A549 (cell line): ENCODE data around the gene LZTFL1. TPM values are rescaled to one million over a fixed set of nuclear protein-coding genes. Genes with fewer than 3 reads are reported as not detected.

ENCODE experiments used
- ATAC-seq, 2 experiments: fragments of 200-7000 bp in 1 of 2; fragments of >200 bp in 1 of 2; cut with Nextera tagmentation in 1 of 2; cut with Tn5 transposase in 1 of 2; 3 replicates each; pipeline versions ENCODE4 v1.8.0 to v1.9.1; 2018 to 2020; ENCODE audit warnings: mild to moderate bottlenecking in 1 of 2, moderate library complexity in 1 of 2
- CTCF ChIA-PET: fragments of 300-600 bp; sonication (Branson Sonifier 250); formaldehyde crosslinking; extraction: SDS; loops from one replicate; lab custom pipeline; 2021; ENCODE audit warnings: antibody characterized with exemption, inconsistent platforms; lab: Yijun Ruan, JAX
- POLR2A ChIA-PET: fragments of 350-600 bp; formaldehyde crosslinking; extraction: SDS; loops from one replicate; lab custom pipeline; 2021; ENCODE audit warnings: antibody characterized with exemption, inconsistent platforms; lab: Yijun Ruan, JAX
- DNase-seq, 2 experiments: peaks; one replicate each; pipeline versions ENCODE4 v3.0.0 to v3.0.0-alpha.2; 2011 to 2016; ENCODE audit warnings: low read depth in 1 of 2, low spot score in 1 of 2
- FAIRE-seq: peaks from 2 replicates; lab custom pipeline; 2011; peaks lifted over from hg19 to GRCh38; lab: Jason Lieb, UNC
- H3K27ac ChIP-seq, 2 experiments: fragments of >200 bp; sonication (Bioruptor Twin); formaldehyde crosslinking; 3 replicates each; pipeline ENCODE4 v1.5.1; 2016 to 2017
- H3K4me1 ChIP-seq: fragments of >200 bp; sonication (Bioruptor Twin); formaldehyde crosslinking; 3 replicates; pipeline ENCODE4 v1.6.1; 2016
- H3K4me2 ChIP-seq: fragments of >200 bp; sonication (Bioruptor Twin); formaldehyde crosslinking; 3 replicates; pipeline ENCODE4 v1.6.1; 2016
- H3K4me3 ChIP-seq: fragments of >200 bp; sonication (Bioruptor Twin); formaldehyde crosslinking; 3 replicates; pipeline ENCODE4 v1.5.1; 2016
- H3K9me3 ChIP-seq: fragments of >200 bp; sonication (Bioruptor Twin); formaldehyde crosslinking; 3 replicates; pipeline ENCODE4 v1.6.1; 2016
- CHD2 ChIP-seq: fragments of 150-350 bp; IDR thresholded peaks from 2 replicates; pipeline ENCODE4 v1.6.1; 2014; ENCODE audit warnings: low read length; ENCODE audit not compliant: partially characterized antibody
- EHF ChIP-seq: fragments of 250-450 bp; sonication (Bioruptor Pico); IDR thresholded peaks from 2 replicates; pipeline ENCODE4 v1.5.0; 2020; ENCODE audit warnings: mild to moderate bottlenecking
- HDAC2 ChIP-seq: fragments of 200-600 bp; sonication (generic); IDR thresholded peaks from 2 replicates; pipeline ENCODE4 v1.6.1; 2016
- HEYL ChIP-seq: fragments of 250-450 bp; sonication (Bioruptor Pico); IDR thresholded peaks from 2 replicates; pipeline ENCODE4 v1.8.0; 2021; ENCODE audit warnings: mild to moderate bottlenecking, moderate library complexity
- HOXA7 ChIP-seq: fragments of 250-450 bp; sonication (Bioruptor Pico); IDR thresholded peaks from 2 replicates; pipeline ENCODE4 v1.5.0; 2020; ENCODE audit warnings: mild to moderate bottlenecking, moderate library complexity
- KDM5A ChIP-seq: fragments of 200-600 bp; sonication (generic); IDR thresholded peaks from 2 replicates; pipeline ENCODE4 v1.6.1; 2016; ENCODE audit warnings: antibody characterized with exemption, mild to moderate bottlenecking
- MAFK ChIP-seq: fragments of 450-650 bp; IDR thresholded peaks from 2 replicates; pipeline ENCODE4 v1.6.1; 2014; ENCODE audit not compliant: partially characterized antibody
- MYC ChIP-seq: IDR thresholded peaks from 2 replicates; pipeline ENCODE4 v1.6.1; 2012; ENCODE audit warnings: mild to moderate bottlenecking, inconsistent platforms, low read length, improper control_type of control experiment, borderline replicate concordance
- RAD21 ChIP-seq, 2 experiments: fragments of >200 bp in 1 of 2; sonication (Bioruptor Twin) in 1 of 2; formaldehyde crosslinking in 1 of 2; IDR thresholded peaks in 1 of 2; conservative IDR thresholded peaks in 1 of 2; 2 replicates in 1 of 2; 3 replicates in 1 of 2; pipeline ENCODE4 v1.6.1; 2012 to 2018; ENCODE audit warnings: inconsistent platforms in 1 of 2
- ZC3H11A ChIP-seq: fragments of 450-650 bp; IDR thresholded peaks from 2 replicates; pipeline ENCODE4 v1.6.1; 2014; ENCODE audit warnings: antibody characterized with exemption, mild to moderate bottlenecking
- WGBS: methylation state at CpG from one replicate; pipeline ENCODE4 v1.1.6; 2017; ENCODE audit errors: missing lambda C conversion rate; 5-methylcytosine and 5-hydroxymethylcytosine counted together
- polyA plus RNA-seq, 4 experiments: library from polyadenylated mRNA; depleted of rRNA in 3 of 4; stranded (reverse); fragments of >200 nt; fragmentation: RNase III in 1 of 4; extraction: RNeasy Plus Mini Kit Qiagen cat#74134 plus additional on column Dnase treatment in 1 of 4; gene quantifications; 2 replicates in 3 of 4; 3 replicates in 1 of 4; pipeline ENCODE4 v1.2.3, GENCODE V29; 2011 to 2017
- TF ChIP-seq, protein P1 (sequence below): IDR thresholded peaks from 2 replicates; pipeline ENCODE4 v1.6.1; 2012
- TF ChIP-seq, protein P2 (sequence below): fragments of 450-650 bp; IDR thresholded peaks from 2 replicates; pipeline ENCODE4 v1.6.1; 2014; ENCODE audit warnings: antibody characterized with exemption
- TF ChIP-seq, protein P3 (sequence below): fragments of >200 bp; sonication (Bioruptor Twin); formaldehyde crosslinking; IDR thresholded peaks from 3 replicates; pipeline ENCODE4 v1.6.1; 2016

The LZTFL1 gene
- polyA plus RNA-seq, 2 of the 4 experiments (the other 2 are of a cell fraction): 10.8 to 25.0 TPM

DNA sequence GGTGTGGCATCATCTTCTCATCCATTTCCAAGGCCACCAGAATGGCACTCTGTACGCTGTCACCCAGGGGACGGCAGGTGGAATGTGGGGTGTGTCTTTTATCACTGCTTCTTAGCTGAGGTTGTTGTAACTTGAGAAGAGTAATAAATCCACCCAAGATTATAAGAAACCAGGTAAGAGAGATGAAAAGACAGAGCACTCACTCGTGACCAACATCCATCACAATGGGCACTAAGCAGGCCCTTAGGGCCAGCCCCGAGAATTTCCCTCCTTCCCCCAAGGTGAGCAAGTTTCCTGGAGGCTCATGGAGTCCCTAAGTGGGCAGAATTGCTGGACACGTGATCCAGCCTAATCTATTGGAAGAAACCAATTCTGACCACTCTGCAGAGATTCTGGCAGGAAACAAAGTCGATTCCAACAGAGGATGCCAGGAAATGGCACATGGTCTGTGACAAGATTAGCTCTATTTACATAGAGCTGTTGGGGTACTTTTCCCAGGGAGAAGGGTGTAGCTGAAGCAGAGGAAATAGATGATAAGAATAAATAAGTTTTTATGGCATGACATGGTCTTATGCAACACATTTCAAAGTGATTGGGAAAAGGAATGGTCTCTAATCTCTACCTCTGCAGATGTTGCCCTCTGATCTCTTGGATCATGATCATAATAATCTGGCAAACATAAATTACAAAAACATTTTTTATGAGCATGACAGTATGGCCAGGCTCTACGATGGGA, 68.0 kb downstream of the LZTFL1 start:
- DNase-seq: no peak

More for the DNA sequence above, 68.0 kb downstream of the LZTFL1 start:
- TF ChIP-seq EHF (CRISPR knock-in tag) (no peak), ZC3H11A (no peak), MAFK (no peak), HEYL (CRISPR knock-in tag) (no peak), MYC (no peak), KDM5A (no peak), CHD2 (no peak), HOXA7 (no peak), RAD21 (conservative IDR thresholded peaks at IDR 0.05 in 1 of 2, IDR thresholded peaks at IDR 0.05 in 1 of 2) (no peak), HDAC2 (no peak)
- TF ChIP-seq, protein P1, sequence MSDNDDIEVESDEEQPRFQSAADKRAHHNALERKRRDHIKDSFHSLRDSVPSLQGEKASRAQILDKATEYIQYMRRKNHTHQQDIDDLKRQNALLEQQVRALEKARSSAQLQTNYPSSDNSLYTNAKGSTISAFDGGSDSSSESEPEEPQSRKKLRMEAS: no peak
- TF ChIP-seq, protein P2, sequence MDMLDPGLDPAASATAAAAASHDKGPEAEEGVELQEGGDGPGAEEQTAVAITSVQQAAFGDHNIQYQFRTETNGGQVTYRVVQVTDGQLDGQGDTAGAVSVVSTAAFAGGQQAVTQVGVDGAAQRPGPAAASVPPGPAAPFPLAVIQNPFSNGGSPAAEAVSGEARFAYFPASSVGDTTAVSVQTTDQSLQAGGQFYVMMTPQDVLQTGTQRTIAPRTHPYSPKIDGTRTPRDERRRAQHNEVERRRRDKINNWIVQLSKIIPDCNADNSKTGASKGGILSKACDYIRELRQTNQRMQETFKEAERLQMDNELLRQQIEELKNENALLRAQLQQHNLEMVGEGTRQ: no peak
- TF ChIP-seq, protein P3, sequence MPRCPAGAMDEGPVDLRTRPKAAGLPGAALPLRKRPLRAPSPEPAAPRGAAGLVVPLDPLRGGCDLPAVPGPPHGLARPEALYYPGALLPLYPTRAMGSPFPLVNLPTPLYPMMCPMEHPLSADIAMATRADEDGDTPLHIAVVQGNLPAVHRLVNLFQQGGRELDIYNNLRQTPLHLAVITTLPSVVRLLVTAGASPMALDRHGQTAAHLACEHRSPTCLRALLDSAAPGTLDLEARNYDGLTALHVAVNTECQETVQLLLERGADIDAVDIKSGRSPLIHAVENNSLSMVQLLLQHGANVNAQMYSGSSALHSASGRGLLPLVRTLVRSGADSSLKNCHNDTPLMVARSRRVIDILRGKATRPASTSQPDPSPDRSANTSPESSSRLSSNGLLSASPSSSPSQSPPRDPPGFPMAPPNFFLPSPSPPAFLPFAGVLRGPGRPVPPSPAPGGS: no peak
- ChIA-PET CTCF (interaction anchor here (0.9 to 3.2 kb wide), 3 partner anchors 13 to 155 kb away, joined by 3 to 9 read pairs (median 8); no protein-coding TSS in a partner anchor), POLR2A (no interaction called here)
- no peak overlapping the region for H3K27ac ChIP-seq
- WGBS: 13% methylated on average over 7 of the region's 7 CpGs
- H3K4me1 ChIP-seq: no peaks in the 10 kb centered on the region
- no peak overlapping the region for H3K4me2 ChIP-seq
- H3K9me3 ChIP-seq: no peaks in the 10 kb centered on the region
- no peak for ATAC-seq
- no peak overlapping the region for H3K4me3 ChIP-seq
- no peak for FAIRE-seq

Other genes with a start within 250 kb of the LZTFL1 start
- gene LIMD1, start 247.4 kb downstream of the LZTFL1 start, polyA plus RNA-seq (2011; rRNA removed): 30.7 and 38.6 TPM in 2 replicates
- gene LIMD1, start 247.4 kb downstream of the LZTFL1 start, polyA plus RNA-seq (2017; fragmentation: RNase III; extraction: RNeasy Plus Mini Kit Qiagen cat#74134 plus additional on column Dnase treatment): 17.4 to 18.8 TPM (median 18.8 TPM) in 3 replicates
- gene SACM1L, start 152.7 kb downstream of the LZTFL1 start, polyA plus RNA-seq (2011; rRNA removed): 24.8 and 27.8 TPM in 2 replicates
- gene SACM1L, start 152.7 kb downstream of the LZTFL1 start, polyA plus RNA-seq (2017; fragmentation: RNase III; extraction: RNeasy Plus Mini Kit Qiagen cat#74134 plus additional on column Dnase treatment): 21.1 to 24.9 TPM (median 22.6 TPM) in 3 replicates
- gene SLC6A20, start 45.6 kb downstream of the LZTFL1 start, polyA plus RNA-seq (2011; rRNA removed): 0.03 TPM in 1 of 2 replicates, not detected in the other
- not detected in 3 replicates for gene SLC6A20, start 45.6 kb downstream of the LZTFL1 start, polyA plus RNA-seq (2017; fragmentation: RNase III; extraction: RNeasy Plus Mini Kit Qiagen cat#74134 plus additional on column Dnase treatment)
- not detected in 2 replicates for gene CCR9, start 44.4 kb upstream of the LZTFL1 start, polyA plus RNA-seq (2011; rRNA removed)
- gene CCR9, start 44.4 kb upstream of the LZTFL1 start, polyA plus RNA-seq (2017; fragmentation: RNase III; extraction: RNeasy Plus Mini Kit Qiagen cat#74134 plus additional on column Dnase treatment): not detected in 3 replicates
- gene CXCR6, start 101.3 kb upstream of the LZTFL1 start, polyA plus RNA-seq (2011; rRNA removed): not detected in 2 replicates
- gene CXCR6, start 101.3 kb upstream of the LZTFL1 start, polyA plus RNA-seq (2017; fragmentation: RNase III; extraction: RNeasy Plus Mini Kit Qiagen cat#74134 plus additional on column Dnase treatment): not detected in 3 replicates
- 4.4 and 6.4 TPM in 2 replicates for gene FYCO1, start 153.7 kb upstream of the LZTFL1 start, polyA plus RNA-seq (2011; rRNA removed)
- gene FYCO1, start 153.7 kb upstream of the LZTFL1 start, polyA plus RNA-seq (2017; fragmentation: RNase III; extraction: RNeasy Plus Mini Kit Qiagen cat#74134 plus additional on column Dnase treatment): 3.7 to 4.9 TPM (median 4.1 TPM) in 3 replicates
- not detected in 2 replicates for gene XCR1, start 185.4 kb upstream of the LZTFL1 start, polyA plus RNA-seq (2011; rRNA removed)
- not detected in 3 replicates for gene XCR1, start 185.4 kb upstream of the LZTFL1 start, polyA plus RNA-seq (2017; fragmentation: RNase III; extraction: RNeasy Plus Mini Kit Qiagen cat#74134 plus additional on column Dnase treatment)